Measurements from ENCODE around the gene CELSR2.

GRCh38 chr1:109231066-109231465 is 18.3 kb upstream of the CELSR2 start:
- TF ChIP-seq, protein P1, sequence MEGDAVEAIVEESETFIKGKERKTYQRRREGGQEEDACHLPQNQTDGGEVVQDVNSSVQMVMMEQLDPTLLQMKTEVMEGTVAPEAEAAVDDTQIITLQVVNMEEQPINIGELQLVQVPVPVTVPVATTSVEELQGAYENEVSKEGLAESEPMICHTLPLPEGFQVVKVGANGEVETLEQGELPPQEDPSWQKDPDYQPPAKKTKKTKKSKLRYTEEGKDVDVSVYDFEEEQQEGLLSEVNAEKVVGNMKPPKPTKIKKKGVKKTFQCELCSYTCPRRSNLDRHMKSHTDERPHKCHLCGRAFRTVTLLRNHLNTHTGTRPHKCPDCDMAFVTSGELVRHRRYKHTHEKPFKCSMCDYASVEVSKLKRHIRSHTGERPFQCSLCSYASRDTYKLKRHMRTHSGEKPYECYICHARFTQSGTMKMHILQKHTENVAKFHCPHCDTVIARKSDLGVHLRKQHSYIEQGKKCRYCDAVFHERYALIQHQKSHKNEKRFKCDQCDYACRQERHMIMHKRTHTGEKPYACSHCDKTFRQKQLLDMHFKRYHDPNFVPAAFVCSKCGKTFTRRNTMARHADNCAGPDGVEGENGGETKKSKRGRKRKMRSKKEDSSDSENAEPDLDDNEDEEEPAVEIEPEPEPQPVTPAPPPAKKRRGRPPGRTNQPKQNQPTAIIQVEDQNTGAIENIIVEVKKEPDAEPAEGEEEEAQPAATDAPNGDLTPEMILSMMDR (IDR thresholded peaks at IDR 0.05) = no peak
- no peak for TF ChIP-seq POLR2A (IDR thresholded peaks at IDR 0.05; ENCODE audit: low read depth)
- no peak for TF ChIP-seq EP300 (IDR thresholded peaks at IDR 0.05)

All from esophagus muscularis mucosa (tissue), 4 donors.